HG02884 (cell line): ENCODE data around the gene RRP7A.
"Not testable (repeated sequence)": the region's sequence is repeated elsewhere in the genome, so short reads cannot be mapped to it uniquely, and the experiment has no call there.

ENCODE experiments used
- ATAC-seq: cut with Tn5 transposase; IDR thresholded peaks from one replicate; pipeline ENCODE4 v1.9.1; 2021; ENCODE audit warnings: mild to moderate bottlenecking, moderate library complexity; ENCODE audit not compliant: unreplicated experiment

Gene RRP7A

DNA sequence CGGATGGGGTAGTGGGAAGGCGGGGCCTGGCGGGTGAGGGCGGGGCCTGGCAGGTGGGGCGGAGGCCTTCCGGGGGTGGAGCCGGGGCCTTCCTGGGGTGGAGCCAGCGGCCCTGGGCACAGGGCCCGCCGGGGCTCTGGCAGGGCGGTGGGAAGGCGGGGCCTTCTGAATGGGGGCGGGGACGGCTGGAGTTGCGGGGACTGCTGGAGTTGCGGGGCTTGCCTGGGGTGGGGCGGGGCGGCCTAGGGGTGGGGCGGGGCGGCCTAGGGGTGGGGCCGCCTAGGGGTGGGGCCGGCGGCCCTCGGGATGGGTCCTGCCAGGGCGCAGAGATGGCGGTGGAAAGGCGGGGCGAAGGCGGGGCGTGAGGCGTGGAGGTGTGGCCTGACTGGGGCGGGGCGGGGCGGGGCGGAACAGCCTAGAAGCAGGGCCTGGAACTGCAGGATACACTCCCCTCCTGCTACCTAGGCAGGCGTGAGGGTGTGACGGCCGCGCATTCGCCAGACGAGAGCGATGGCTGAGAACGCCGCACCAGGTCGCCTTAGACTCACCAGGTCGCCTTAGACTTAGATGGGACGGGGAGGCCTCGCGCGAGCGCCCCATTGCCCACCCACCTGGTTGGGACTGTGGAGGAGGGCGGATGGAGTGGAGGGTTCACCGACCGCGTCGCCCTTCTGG lies 19.3 kb downstream of the RRP7A start:
- peak; percentile 54 for ATAC-seq

DNA sequence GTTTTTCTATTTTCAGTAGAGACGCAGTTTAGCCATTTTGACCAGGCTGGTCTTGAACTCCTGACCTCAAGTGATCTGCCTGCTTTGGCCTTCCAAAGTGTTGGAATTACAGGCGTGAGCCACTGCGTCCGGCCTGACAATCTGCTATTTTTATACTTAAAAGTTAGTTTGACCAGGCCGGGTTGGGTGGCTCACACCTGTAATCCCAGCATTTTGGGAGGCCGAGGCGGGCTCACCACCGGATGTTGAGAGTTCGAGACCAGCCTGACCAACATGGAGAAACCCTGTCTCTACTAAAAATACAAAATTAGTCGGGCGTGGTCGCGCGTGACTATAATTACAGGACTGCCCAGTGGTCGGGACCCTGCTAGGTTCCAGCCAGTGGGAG lies 19.8 kb downstream of the RRP7A start:
- not testable (repeated sequence) for ATAC-seq

DNA sequence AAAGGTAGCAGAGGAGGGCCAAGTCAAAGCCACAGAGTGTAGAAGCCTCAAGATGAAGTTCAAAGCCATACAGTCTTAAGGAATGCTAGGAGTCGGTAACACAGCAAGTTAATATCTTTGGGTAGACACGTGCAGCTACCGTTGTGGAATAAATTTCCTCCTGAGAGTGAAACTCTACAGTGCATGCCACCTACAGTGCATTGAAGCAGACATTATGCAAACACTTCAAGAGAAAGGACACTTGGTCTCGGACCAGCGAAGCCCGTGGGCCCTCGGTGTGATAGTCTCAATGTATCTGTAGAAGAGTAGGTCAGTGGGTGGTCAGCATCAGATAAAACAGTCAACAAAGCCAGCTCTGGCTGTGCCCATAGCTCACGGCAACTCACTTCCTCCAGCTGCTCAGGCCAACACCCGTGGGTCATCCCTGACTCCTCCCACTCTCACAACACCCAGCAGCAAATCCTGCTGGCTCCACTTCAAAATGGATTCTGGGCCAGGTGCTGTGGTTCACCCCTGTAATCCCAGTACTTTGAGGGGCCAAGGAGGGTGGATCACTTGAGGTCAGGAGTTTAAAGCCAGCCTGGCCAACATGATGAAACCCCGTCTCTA lies 24.0 kb downstream of the RRP7A start:
- ATAC-seq, result not testable (repeated sequence)

DNA sequence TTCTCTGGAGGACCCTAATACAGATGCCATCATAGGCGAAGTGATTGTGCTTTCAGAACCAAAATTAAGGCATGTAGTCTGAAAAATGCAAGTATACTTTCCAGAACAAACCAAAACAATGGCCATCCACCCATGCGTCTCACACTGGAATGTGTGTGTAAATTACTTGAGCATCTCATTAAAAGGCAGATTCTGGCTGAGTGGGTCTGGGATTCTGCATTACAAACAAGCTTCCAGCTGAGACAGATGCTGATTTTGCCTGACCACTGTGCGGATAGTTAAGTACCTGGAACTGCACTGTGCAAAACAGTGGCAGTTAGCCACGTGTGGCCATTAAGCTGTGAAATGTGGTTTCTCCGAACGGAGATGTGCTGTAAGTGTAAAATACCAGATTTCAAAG lies 26.2 kb downstream of the RRP7A start:
- ATAC-seq, result no peak

DNA sequence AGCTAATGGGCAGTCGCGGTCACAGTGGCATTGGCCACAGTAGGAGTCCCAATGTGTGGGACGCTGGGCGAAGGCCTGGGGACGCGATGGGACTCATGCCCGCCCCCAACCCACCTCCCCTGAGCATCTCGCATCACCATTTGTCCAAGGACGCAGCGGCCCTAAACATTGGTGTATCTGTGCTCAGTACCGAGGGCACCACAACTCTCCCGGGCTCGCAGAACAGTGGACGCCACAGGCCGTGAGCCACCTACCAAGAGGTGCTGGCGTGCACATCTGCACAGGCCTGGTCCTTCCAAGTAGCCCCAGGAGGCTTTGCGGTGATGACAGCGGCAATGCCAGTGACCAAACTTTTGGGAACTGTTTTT lies 27.3 kb downstream of the RRP7A start:
- ATAC-seq, result no peak

DNA sequence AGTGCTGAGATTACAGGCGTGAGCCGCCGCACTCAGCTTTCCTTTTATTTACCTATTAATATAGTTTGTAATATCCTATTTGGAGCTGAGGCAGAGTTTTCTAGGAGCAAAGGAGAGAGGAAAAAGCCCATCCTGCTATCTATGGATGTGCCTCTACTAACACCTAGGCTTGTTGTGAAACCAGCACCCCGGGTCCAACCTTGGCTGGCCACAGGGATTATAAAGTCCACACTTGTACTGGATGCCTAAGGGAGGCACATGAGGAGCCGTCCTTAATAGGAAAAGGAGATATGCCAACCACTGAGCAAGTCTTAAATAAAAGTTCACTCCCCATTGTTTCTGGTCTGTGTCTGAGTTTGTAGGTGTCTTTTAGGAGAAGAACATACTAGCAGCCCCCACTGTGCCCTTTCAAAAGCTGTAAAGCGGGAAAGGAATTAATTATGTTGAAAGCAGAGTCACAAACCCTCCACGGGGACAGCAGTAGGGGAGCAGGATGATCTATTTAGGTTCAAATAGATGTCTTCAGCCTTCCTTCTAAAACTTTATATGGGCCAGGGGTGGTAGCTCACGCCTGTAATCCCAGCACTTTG lies 29.3 kb downstream of the RRP7A start:
- no peak for ATAC-seq

DNA sequence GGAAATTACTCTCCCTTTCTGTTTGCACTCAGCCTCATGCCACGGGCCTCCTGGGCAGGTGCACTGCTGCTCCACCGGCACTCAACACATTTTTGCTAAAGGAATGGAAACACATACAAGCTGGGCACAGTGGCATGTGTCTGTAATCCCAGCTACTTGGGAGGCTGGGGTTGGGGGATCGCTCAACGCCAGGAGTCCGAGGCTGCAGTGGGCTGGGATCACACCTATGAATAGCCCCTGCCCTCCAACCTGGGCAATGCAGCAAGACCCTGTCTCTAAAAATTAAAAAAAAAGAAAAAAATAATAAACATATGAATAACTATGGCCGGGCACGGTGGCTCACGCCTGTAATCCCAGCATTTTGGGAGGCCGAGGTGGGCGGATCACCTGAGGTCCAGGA lies 30.6 kb downstream of the RRP7A start:
- ATAC-seq, result no peak

DNA sequence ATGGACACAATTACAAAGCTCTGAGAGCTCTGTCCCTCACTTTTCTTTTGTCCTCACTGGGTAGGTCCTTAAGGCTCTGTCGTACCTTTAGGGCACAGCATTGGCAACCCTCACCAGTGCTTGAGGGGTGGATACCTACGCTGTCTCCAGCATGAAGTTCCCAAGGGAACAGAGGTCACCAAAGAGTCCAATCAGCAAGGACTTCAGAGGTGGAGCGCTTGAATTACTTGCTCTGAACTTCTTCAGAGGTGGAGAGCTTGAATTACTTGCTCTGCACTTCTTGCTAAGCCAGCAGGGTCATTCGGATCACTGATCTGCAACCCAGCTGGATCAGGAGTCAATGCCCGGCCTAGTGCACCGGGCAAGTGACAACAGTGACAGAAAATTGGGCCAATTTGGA lies 35.1 kb downstream of the RRP7A start:
- ATAC-seq, result no peak

DNA sequence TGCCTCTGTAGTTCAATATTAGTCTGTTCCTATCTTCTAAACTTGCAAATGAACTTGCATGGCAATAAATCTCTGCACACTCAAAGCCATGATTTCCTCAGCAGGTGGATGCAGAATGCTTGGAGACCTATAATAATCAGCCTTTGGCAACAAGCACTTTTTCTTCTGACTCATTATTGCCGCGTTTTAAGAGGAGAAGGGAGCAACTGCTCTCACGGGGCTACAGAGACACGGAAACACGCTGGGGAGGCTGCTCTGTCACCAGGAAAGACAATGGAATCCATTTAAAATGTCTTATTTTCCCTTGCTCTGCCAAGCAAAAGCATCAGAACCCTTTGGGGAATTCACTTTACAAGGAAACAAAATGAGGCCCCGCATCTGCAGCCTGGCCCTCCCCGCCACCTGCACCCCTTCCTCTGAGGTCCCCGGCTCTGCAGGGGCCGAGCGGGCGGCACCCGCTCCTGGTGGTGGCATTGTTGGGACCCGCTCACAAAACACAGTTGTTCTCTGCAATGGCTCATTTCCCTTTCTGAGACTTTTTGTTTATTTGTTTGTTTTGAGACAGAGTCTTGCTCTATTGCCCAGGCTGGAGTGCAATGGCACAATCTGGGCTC lies 35.9 kb downstream of the RRP7A start:
- ATAC-seq, result not testable (repeated sequence)

DNA sequence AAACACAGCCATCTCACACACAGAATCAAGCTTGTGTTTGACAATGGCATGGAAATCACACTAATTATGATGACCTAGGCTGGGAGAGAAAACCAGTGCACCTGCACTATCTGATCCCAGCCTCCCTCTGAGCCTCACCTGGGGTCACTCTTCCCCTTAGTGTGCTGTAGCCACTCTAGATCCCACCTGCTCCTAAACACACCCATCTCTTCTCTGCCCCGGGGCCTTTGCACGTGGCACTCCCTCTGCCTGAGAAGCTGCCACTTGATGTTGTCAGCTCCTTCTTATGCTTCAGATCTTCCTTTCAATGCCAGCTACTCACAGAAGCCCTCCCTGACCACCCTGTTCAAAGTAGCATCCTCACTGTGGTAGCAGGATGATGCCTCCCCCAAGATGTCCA lies 44.5 kb downstream of the RRP7A start:
- ATAC-seq, result no peak

DNA sequence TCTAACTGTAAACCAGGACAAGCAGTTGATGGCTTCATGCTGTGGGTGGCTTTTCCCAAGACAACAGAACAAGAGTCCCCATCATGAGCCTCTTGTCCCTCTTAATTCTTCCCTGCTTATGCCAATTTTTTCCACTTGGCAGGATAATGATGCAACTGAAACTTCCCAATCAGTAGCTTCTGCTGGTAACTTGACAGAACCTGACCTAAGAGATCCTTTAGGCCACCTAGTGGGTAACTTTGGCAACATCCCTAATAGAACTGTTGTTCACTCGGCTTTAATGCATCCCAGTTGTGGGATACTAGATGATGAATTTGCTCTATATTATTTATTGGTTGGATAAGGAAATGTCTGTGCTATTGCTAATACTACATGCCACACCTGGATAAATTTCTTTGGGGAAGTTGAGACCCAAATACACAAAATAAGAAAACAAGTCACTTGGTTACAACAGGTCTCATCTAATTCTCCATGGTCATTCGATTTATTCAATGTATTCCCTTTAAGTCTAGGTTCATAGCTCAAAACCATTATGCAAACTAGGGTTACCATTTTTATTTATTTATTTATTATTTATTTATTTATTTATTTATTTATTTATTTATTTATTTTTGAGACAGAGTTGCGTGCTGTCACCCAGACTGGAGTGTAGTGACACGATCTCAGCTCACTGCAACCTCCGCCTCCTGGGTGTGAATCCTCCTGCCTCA lies 46.0 kb downstream of the RRP7A start:
- no peak for ATAC-seq

DNA sequence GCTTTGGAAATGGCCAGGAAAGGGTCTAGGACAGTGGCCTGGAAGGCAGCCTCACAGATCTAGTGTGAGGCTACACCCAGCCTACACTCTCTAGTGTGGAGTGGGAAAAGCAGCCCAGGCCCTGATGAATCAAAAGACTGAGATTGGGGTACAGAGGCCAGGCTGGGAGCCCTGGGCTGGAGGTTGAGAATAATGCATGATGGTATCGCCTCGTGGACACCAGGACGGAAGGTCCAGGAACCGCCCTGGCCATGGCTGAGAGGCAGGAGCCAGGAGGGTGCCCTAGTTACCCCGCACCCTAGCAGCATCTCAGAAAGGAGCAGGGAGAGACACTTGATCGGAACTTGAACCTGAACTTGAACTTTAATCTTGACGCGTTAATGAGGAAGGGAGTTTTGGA lies 46.9 kb downstream of the RRP7A start:
- ATAC-seq, result no peak

DNA sequence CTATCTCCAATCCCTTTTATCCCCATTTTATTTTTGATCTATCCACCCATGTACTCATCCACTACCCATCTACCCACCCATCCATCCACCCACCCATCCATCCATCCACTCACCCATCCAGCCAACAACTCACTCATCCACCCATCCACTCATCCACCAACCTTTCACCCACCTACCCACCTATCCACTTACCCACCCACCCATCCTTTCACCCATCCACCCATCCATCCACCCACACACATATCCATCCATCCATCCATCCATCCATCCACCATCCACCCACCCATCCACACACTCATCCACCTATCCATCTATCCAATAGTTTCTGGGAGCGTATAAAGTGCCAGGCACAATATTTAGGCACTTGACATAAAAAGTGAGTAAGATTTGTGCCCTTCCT lies 48.2 kb downstream of the RRP7A start:
- no peak for ATAC-seq

DNA sequence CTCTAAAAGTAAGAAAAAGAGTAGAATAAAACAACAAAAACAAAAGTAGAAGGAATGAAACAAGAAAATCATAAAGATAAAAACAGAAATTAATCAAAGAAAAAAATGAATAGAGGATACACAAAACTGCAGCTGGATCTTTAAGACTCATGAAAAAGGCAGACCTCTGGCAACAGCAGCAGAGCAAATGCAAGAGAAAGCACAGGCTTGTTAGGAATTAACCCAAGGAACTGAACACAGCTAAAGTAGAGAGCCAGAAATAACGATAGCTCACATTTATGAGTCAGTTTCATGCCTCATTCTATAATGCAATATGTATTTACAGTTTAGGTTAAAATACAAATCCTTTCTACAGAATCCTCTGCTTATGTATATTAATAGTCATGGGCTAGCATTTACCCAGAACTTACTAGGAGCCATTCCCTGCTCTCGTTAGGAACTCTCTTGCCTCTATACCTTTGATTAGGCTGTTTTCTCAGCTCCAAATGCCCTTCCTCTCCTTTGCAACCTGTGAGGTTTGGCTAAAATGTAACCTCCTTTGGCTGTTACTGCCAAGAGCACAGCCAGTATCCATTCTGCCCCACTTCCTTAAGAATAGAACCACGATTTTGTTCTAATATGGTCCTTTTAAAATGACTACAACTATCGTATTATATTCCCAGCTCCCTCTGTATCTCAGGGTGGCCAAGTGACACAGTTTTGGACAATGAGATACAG lies 49.1 kb downstream of the RRP7A start:
- no peak for ATAC-seq

DNA sequence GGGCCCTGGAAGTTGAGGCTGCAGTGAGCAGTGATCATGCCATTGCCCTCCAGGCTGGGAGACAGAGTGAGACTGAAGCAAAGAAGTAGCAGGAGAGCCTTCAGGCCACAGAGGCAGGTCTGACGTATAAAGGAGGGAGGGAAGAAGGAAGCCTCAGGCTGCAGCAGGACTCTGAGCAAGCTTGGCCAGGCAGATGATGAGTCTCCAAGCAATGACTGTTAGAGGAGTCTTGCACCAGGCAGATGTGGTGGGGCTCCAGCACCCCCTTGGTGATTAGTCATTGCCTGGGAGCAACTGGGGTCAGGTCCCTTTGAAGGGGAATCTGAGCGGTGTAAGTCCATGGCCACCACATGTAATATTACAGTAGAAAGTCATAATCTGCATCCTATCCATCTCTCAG lies 50.8 kb downstream of the RRP7A start:
- ATAC-seq, result no peak

DNA sequence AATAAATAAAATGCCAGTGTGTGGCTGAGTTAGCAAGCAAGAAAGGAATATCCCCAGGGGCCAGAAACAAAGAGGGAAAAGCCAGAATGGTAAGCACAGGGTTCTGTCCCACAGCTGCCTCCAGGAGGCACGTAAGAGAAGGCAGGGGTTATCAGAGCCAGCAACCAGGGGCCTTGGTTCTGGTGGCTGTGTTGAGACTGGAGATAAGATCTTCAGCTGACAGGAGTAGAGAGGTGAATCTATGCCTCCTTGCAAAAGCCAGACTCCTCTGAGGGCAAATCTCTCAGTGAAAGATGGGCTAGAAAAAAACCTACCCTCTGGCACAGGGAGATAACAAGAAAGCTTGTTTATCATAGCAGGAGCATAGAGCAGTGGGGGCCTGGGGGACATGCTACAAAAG lies 57.6 kb downstream of the RRP7A start:
- ATAC-seq, result no peak

DNA sequence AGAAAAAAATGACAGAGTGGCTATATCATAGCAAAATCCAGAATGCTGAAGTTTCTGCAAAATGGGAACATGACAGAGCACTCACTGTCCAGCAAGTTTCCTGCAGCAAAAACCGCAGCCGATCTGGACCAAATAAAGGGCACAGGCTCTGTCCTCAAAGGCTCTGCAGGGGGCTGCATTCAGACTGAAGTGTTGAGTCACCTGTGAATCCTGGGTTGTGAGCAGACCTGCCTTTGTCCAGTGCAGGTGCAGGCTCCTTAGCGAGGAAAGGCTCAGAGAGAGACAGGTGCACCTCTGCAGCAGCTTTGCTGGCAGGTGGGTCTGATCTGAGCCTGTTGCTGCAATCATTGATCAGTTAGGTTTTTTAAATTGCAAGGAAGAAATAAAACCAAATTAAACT lies 58.1 kb downstream of the RRP7A start:
- ATAC-seq, result no peak
